ENCODE results near the gene GINS1. TPM values are rescaled to one million over a fixed set of nuclear protein-coding genes. Genes with fewer than 3 reads are reported as not detected.

The GINS1 gene
- total RNA-seq, 1 donor from 2014 or later = 6.2 TPM

DNA sequence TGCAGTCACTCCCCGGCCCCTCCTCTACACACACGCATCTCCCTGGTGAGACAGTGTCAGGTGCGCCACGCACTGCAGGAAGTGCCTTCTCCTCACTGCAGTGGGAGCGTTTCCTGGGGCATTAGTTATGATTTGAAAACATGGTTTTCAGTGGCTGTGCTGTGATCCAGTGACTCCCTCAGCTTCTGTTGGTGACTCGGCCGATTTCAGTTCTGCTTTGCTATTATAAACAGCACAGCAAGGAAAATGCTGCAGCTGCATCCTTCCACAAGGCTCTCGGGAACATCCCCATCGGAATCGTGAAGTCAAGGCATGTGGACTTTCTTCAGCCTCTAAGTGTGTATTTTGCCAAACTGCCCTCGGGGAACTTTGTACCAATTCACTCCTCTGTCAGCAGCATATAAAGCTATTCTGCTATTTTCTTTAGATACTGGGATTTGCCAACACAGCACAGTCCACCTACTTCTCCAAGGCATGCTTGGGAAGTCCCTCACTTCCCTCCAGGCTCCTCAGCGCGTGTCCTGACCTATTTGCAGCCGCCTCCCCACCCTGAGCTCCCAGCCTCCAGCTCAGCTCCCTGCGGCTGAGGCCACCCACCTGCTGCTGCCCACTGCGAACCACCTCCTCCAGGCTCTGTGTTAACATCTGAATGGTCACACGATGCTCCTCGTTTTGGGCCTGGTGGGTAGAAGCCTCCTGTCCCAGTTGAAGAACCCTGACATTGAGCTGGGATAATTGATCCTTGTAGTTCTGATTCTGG lies 54.5 kb downstream of the GINS1 start:
- H3K27ac Mint-ChIP-seq (ENCODE audit: unreplicated experiment) = no peak overlapping the region
- TF ChIP-seq, protein P1, sequence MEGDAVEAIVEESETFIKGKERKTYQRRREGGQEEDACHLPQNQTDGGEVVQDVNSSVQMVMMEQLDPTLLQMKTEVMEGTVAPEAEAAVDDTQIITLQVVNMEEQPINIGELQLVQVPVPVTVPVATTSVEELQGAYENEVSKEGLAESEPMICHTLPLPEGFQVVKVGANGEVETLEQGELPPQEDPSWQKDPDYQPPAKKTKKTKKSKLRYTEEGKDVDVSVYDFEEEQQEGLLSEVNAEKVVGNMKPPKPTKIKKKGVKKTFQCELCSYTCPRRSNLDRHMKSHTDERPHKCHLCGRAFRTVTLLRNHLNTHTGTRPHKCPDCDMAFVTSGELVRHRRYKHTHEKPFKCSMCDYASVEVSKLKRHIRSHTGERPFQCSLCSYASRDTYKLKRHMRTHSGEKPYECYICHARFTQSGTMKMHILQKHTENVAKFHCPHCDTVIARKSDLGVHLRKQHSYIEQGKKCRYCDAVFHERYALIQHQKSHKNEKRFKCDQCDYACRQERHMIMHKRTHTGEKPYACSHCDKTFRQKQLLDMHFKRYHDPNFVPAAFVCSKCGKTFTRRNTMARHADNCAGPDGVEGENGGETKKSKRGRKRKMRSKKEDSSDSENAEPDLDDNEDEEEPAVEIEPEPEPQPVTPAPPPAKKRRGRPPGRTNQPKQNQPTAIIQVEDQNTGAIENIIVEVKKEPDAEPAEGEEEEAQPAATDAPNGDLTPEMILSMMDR (IDR thresholded peaks at IDR 0.05) = no peak
- H3K9me3 Mint-ChIP-seq (ENCODE audit: unreplicated experiment) = no peaks in the 10 kb centered on the region
- no peaks in the 10 kb centered on the region for H3K4me1 Mint-ChIP-seq (ENCODE audit: unreplicated experiment)
- H3K36me3 Mint-ChIP-seq (ENCODE audit: unreplicated experiment) = peaks cover 37% of the 10 kb centered on the region
- no peak overlapping the region for H3K4me3 Mint-ChIP-seq (ENCODE audit: unreplicated experiment)
- no peaks in the 10 kb centered on the region for H3K27me3 Mint-ChIP-seq (ENCODE audit: unreplicated experiment)
- no peak for DNase-seq (ENCODE audit: extremely low spot score, unreplicated experiment)

DNA sequence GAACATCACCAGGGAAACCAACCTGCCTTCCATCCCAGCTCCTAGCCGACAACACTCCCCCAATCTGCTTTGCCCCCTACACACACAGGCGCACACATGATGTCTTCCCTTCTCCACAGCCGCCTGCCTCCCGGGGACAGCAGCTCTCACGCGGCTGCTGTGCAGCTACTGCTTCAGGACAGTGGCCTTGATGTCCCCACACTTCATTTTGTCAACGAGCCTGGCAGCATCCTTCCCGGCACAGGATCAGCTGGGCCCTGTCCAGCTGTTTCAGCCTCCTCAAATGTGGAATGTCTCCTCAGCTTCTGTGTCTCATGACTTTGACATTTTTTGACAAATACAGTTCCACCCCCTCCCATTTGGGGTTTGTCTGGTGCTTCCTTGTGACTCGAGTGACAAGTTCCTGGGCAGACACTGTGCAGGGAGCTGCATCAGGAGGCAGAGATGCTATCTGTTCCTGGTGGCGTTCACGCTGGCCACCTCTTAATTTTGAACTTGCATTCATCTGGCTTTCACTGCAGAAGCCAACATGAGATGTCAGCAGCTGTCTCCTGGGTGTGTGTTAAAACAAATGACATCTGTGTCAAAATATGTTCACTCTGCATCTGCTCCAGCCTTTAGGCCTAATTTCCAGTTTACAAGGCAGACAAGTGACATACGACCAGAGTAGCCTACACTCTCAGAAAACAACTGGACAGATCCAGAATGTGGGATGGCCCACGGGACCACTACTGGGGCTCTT lies 57.2 kb downstream of the GINS1 start:
- Mint-ChIP-seq H3K36me3 (ENCODE audit: unreplicated experiment) (peaks cover 32% of the 10 kb centered on the region), H3K9me3 (ENCODE audit: unreplicated experiment) (no peaks in the 10 kb centered on the region), H3K27me3 (ENCODE audit: unreplicated experiment) (no peaks in the 10 kb centered on the region), H3K4me3 (ENCODE audit: unreplicated experiment) (no peak overlapping the region), H3K4me1 (ENCODE audit: unreplicated experiment) (no peaks in the 10 kb centered on the region), H3K27ac (ENCODE audit: unreplicated experiment) (no peak overlapping the region)
- TF ChIP-seq, protein P1 (IDR thresholded peaks at IDR 0.05) = no peak
- DNase-seq (ENCODE audit: extremely low spot score, unreplicated experiment) = no peak

- peaks cover 36% of the 10 kb centered on the region for H3K36me3 Mint-ChIP-seq (ENCODE audit: unreplicated experiment)
- H3K9me3 Mint-ChIP-seq (ENCODE audit: unreplicated experiment) = no peaks in the 10 kb centered on the region
- H3K4me1 Mint-ChIP-seq (ENCODE audit: unreplicated experiment) = no peaks in the 10 kb centered on the region
- TF ChIP-seq, protein P1 (IDR thresholded peaks at IDR 0.05) = no peak
- no peak overlapping the region for H3K4me3 Mint-ChIP-seq (ENCODE audit: unreplicated experiment)
- no peaks in the 10 kb centered on the region for H3K27me3 Mint-ChIP-seq (ENCODE audit: unreplicated experiment)
- no peak for DNase-seq (ENCODE audit: extremely low spot score, unreplicated experiment)
- no peak overlapping the region for H3K27ac Mint-ChIP-seq (ENCODE audit: unreplicated experiment)
Measured at GRCh38 chr20:25465243-25466135, 58.0 kb downstream of the GINS1 start.

GRCh38 chr20:25466846-25467245 lies 59.4 kb downstream of the GINS1 start:
- TF ChIP-seq, protein P1 (IDR thresholded peaks at IDR 0.05) = no peak
- no peak overlapping the region for H3K4me3 Mint-ChIP-seq (ENCODE audit: unreplicated experiment)
- no peak overlapping the region for H3K27ac Mint-ChIP-seq (ENCODE audit: unreplicated experiment)
- no peaks in the 10 kb centered on the region for H3K4me1 Mint-ChIP-seq (ENCODE audit: unreplicated experiment)
- no peaks in the 10 kb centered on the region for H3K27me3 Mint-ChIP-seq (ENCODE audit: unreplicated experiment)
- DNase-seq (ENCODE audit: extremely low spot score, unreplicated experiment) = no peak
- peaks cover 33% of the 10 kb centered on the region for H3K36me3 Mint-ChIP-seq (ENCODE audit: unreplicated experiment)
- H3K9me3 Mint-ChIP-seq (ENCODE audit: unreplicated experiment) = no peaks in the 10 kb centered on the region

Measured in osteocyte (in vitro differentiated cells).